IMR-90 (cell line): ENCODE measurements around the gene FOSL1. TPM values are rescaled to one million over a fixed set of nuclear protein-coding genes. Genes with fewer than 3 reads are reported as not detected.

Source experiments
- ATAC-seq: fragments of 200-7000 bp; cut with Tn5 transposase; 2 replicates; pipeline ENCODE4 v1.9.1; 2020; ENCODE audit warnings: low read depth, mild to moderate bottlenecking, moderate library complexity
- BruUV-seq: library from RNA; stranded (reverse); fragments of 400-500 nt; replicated peaks from 2 replicates; lab custom pipeline; 2021; lab: Mats Ljungman, UMichigan
- CTCF ChIA-PET: fragments of 300-600 bp; formaldehyde crosslinking; extraction: SDS; loops from one replicate; lab custom pipeline; 2021; ENCODE audit warnings: antibody characterized with exemption; lab: Yijun Ruan, JAX
- POLR2A ChIA-PET: fragments of 300-600 bp; sonication (Branson Sonifier 250); formaldehyde crosslinking; loops from one replicate; lab custom pipeline; 2022; ENCODE audit warnings: antibody characterized with exemption; ENCODE audit not compliant: unreplicated experiment; lab: Charles Lee
- DNase-seq: peaks from one replicate; pipeline ENCODE4 v3.0.0; 2013
- H2AFZ ChIP-seq: replicated peaks from 2 replicates; pipeline ENCODE3; 2013; ENCODE audit warnings: low read length, mild to moderate bottlenecking; ENCODE audit not compliant: poor library complexity
- H2AK5ac ChIP-seq: 2 replicates; pipeline ENCODE4 v1.6.1; 2013; ENCODE audit warnings: low read depth, low read length, inconsistent platforms
- H2AK9ac ChIP-seq: replicated peaks from 2 replicates; pipeline ENCODE3; 2013; ENCODE audit warnings: mild to moderate bottlenecking, low read depth, low read length, moderate library complexity; ENCODE audit not compliant: poor library complexity
- H2BK120ac ChIP-seq: 2 replicates; pipeline ENCODE4 v1.6.1; 2013; ENCODE audit warnings: low read depth, low read length, inconsistent platforms
- H2BK15ac ChIP-seq: 3 replicates; pipeline ENCODE4 v1.6.1; 2013; ENCODE audit warnings: low read depth, low read length, inconsistent platforms
- H2BK20ac ChIP-seq: 2 replicates; pipeline ENCODE4 v1.6.1; 2013; ENCODE audit warnings: low read depth, mild to moderate bottlenecking, inconsistent platforms, low read length, moderate library complexity
- H2BK5ac ChIP-seq: 2 replicates; pipeline ENCODE4 v1.6.1; 2013; ENCODE audit warnings: mild to moderate bottlenecking, low read depth, low read length, inconsistent platforms; ENCODE audit not compliant: poor library complexity, severe bottlenecking
- H3K14ac ChIP-seq: replicated peaks from 2 replicates; pipeline ENCODE4 v1.6.1; 2013; ENCODE audit warnings: low read depth, low read length, inconsistent platforms
- H3K18ac ChIP-seq: 2 replicates; pipeline ENCODE4 v1.6.1; 2013; ENCODE audit warnings: low read depth, low read length, control low read depth
- H3K23ac ChIP-seq: 2 replicates; pipeline ENCODE4 v1.6.1; 2013; ENCODE audit warnings: low read depth, low read length, inconsistent platforms
- H3K27ac ChIP-seq: 2 replicates; pipeline ENCODE4 v1.5.1; 2013; ENCODE audit warnings: mild to moderate bottlenecking, control low read depth, low read length; ENCODE audit not compliant: insufficient read depth
- H3K27me3 ChIP-seq: 2 replicates; pipeline ENCODE4 v1.6.1; 2013; ENCODE audit warnings: low read length; ENCODE audit not compliant: control insufficient read depth, insufficient read depth
- H3K36me3 ChIP-seq: 2 replicates; pipeline ENCODE4 v1.6.1; 2013; ENCODE audit warnings: low read length, mixed read lengths; ENCODE audit not compliant: control insufficient read depth, insufficient read depth
- H3K4ac ChIP-seq: 2 replicates; pipeline ENCODE4 v1.6.1; 2013; ENCODE audit warnings: low read depth, low read length, inconsistent platforms
- H3K4me1 ChIP-seq: 2 replicates; pipeline ENCODE4 v1.6.1; 2013; ENCODE audit warnings: low read length, mixed read lengths; ENCODE audit not compliant: control insufficient read depth, insufficient read depth
- H3K4me2 ChIP-seq: 2 replicates; pipeline ENCODE4 v1.6.1; 2013; ENCODE audit warnings: low read depth, mild to moderate bottlenecking, control low read depth, low read length, moderate library complexity
- H3K4me3 ChIP-seq: 2 replicates; pipeline ENCODE4 v1.5.1; 2013; ENCODE audit warnings: low read depth, mild to moderate bottlenecking, control low read depth, low read length, moderate library complexity; ENCODE audit not compliant: insufficient read depth
- H3K56ac ChIP-seq: 2 replicates; pipeline ENCODE4 v1.6.1; 2013; ENCODE audit warnings: low read length, inconsistent platforms; ENCODE audit not compliant: insufficient read depth; ENCODE audit errors: extremely low read depth
- H3K79me1 ChIP-seq, 2 experiments: 2 replicates each; pipeline ENCODE4 v1.6.1; 2013; ENCODE audit warnings: low read length in 2 of 2, inconsistent platforms in 1 of 2, low read depth in 1 of 2
- H3K9ac ChIP-seq: 2 replicates; pipeline ENCODE4 v1.6.1; 2013; ENCODE audit warnings: low read depth, low read length, control low read depth
- H3K9me1 ChIP-seq: 2 replicates; pipeline ENCODE4 v1.6.1; 2013; ENCODE audit warnings: low read length, inconsistent platforms; ENCODE audit not compliant: insufficient read depth
- H3K9me3 ChIP-seq: 2 replicates; pipeline ENCODE4 v1.6.1; 2013; ENCODE audit warnings: low read length; ENCODE audit not compliant: control insufficient read depth, insufficient read depth
- H4K20me1 ChIP-seq: 2 replicates; pipeline ENCODE4 v1.6.1; 2013; ENCODE audit warnings: low read length, inconsistent platforms; ENCODE audit not compliant: insufficient read depth
- H4K5ac ChIP-seq: 2 replicates; pipeline ENCODE4 v1.6.1; 2013; ENCODE audit warnings: mild to moderate bottlenecking, low read depth, low read length, control low read depth
- H4K8ac ChIP-seq, 2 experiments: 2 replicates each; pipeline ENCODE4 v1.6.1; 2013; ENCODE audit warnings: low read depth in 2 of 2, low read length in 2 of 2, control low read depth in 1 of 2, inconsistent platforms in 1 of 2
- H4K91ac ChIP-seq: 2 replicates; pipeline ENCODE4 v1.6.1; 2013; ENCODE audit warnings: low read depth, low read length, inconsistent platforms; ENCODE audit not compliant: insufficient read depth
- BHLHE40 ChIP-seq: fragments of 150-350 bp; IDR thresholded peaks from 2 replicates; pipeline ENCODE4 v1.6.1; 2016; ENCODE audit warnings: mild to moderate bottlenecking, low read depth, low read length
- CEBPB ChIP-seq: IDR thresholded peaks from 2 replicates; pipeline ENCODE4 v1.6.1; 2012; ENCODE audit warnings: low read depth, low read length, improper control_type of control experiment
- POLR2A ChIP-seq: IDR thresholded peaks from 2 replicates; pipeline ENCODE4 v1.6.1; 2012; ENCODE audit warnings: mild to moderate bottlenecking, low read depth, low read length
- WGBS, 2 experiments: methylation state at CpG; one replicate each; pipeline versions ENCODE4 v1.1.5 to v1.1.7; 2013; ENCODE audit warnings: missing lambda C conversion rate in 2 of 2; ENCODE audit not compliant: insufficient read length in 1 of 2; ENCODE audit errors: extremely low coverage in 2 of 2; 5-methylcytosine and 5-hydroxymethylcytosine counted together
- dilution Hi-C: fragments of 300-500 bp; cut with HindIII; formaldehyde crosslinking; loops from one replicate; pipeline ENCODE4 v1.14.3; 2018; ENCODE audit warnings: low sequenced_read_pairs; ENCODE audit not compliant: unreplicated experiment
- in situ Hi-C: fragments of 300-500 bp; cut with MboI; formaldehyde crosslinking; loops from 3 replicates; pipeline ENCODE4 v1.14.3; 2019; ENCODE audit warnings: low sequenced_read_pairs, inconsistent platforms, mixed read lengths
- intact Hi-C: fragments of 100-400 bp; cut with micrococcal nuclease; formaldehyde crosslinking; loops from 2 replicates; pipeline ENCODE4 v1.10.0; 2022
- polyA plus RNA-seq, 3 experiments: library from polyadenylated mRNA; depleted of rRNA; stranded (reverse); fragments of >200 nt; gene quantifications; 2 replicates each; pipeline ENCODE4 v1.2.3, GENCODE V29; 2012; ENCODE audit warnings: low replicate concordance in 1 of 3
- total RNA-seq: library from RNA; depleted of rRNA; stranded (reverse); fragments of >200 nt; gene quantifications from 2 replicates; pipeline ENCODE4 v1.2.3, GENCODE V29; 2012
- TF ChIP-seq, protein P1 (sequence below): fragments of 150-350 bp; IDR thresholded peaks from 2 replicates; pipeline ENCODE4 v1.6.1; 2017; ENCODE audit warnings: mild to moderate bottlenecking, antibody characterized with exemption, low read length, low read depth

FOSL1 gene
- total and polyA plus RNA-seq, 2 of the 4 experiments (the other 2 are of a cell fraction): 17.2 to 107 TPM

DNA sequence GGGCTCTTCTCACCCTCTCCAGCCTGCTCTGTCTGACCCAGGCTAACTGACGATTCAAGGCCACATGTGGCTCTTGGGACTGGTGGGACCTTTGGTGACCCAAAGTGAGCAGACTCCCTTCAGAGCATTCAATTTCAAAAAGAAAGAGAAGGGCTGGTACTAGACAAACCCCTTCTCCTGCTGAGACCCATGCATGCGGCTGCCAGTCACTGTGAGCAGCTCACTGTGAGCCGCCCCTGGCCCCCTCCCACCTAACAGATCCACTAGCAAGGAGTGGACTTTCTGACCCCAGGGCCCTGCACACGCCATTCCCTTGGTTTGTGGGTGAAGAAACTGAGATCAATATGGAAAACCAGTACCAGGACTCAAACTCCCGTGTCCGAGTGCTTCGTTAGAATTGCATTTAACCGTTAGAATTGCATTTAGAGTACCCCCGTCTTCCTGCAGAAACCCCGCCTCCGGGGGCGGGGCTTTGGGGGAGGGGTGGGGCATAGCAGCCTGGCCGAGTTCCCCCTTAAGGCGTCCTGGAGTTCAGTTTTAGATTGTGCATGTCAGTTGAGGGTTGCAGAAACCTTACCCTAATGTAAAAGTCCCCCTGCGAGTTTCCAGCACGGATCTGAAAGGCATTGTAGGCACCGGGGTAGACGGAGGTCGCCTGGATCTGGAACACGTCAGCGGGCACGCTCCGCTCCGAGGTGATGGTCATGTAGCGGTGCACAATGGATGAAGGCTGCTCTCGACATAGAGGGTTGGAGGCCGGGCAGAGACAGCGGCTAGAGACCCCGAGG lies 32.7 kb downstream of the FOSL1 start:
- peaks cover 14% of the 10 kb centered on the region; the same call in 1 of the 2 replicates for H3K4me1 ChIP-seq
- H2BK120ac ChIP-seq: no peak overlapping the region
- peaks cover 51% of the 10 kb centered on the region for H4K20me1 ChIP-seq
- 71% methylated on average over 13 of the region's 29 CpGs; no CpG with 5 or more reads in 1 of the 2 experiments for WGBS, 2 experiments
- H2BK5ac ChIP-seq: no peak overlapping the region
- in situ Hi-C loops (no loop called here), intact Hi-C loops (no loop called here), dilution Hi-C loops (no loop called here)
- TF ChIP-seq POLR2A (no peak), CEBPB (no peak), BHLHE40 (no peak)
- TF ChIP-seq, protein P1, sequence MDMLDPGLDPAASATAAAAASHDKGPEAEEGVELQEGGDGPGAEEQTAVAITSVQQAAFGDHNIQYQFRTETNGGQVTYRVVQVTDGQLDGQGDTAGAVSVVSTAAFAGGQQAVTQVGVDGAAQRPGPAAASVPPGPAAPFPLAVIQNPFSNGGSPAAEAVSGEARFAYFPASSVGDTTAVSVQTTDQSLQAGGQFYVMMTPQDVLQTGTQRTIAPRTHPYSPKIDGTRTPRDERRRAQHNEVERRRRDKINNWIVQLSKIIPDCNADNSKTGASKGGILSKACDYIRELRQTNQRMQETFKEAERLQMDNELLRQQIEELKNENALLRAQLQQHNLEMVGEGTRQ: no peak
- no peak overlapping the region for H4K91ac ChIP-seq
- no peak overlapping the region for H2BK15ac ChIP-seq
- H4K5ac ChIP-seq: no peak overlapping the region
- H3K27ac ChIP-seq: no peak overlapping the region
- H2AK9ac ChIP-seq: no peak overlapping the region
- 0 out of 2 replicates have a peak, but pooled peaks cover 5% of the 10 kb centered on the region for H3K9me1 ChIP-seq
- no peak overlapping the region for H3K14ac ChIP-seq
- no peak for DNase-seq
- H3K4me3 ChIP-seq: no peak overlapping the region
- H3K23ac ChIP-seq: no peak overlapping the region
- no peak overlapping the region for H3K18ac ChIP-seq
- BruUV-seq: no TSS peak
- no peaks in the 10 kb centered on the region for H3K27me3 ChIP-seq
- ATAC-seq: no peak
- H4K8ac ChIP-seq: no peak overlapping the region
- no peak overlapping the region for H2AFZ ChIP-seq
- H3K79me1 ChIP-seq: peaks cover 18 to 86% of the 10 kb centered on the region in 2 experiments
- no peak overlapping the region for H2BK20ac ChIP-seq
- H3K4me2 ChIP-seq: no peak overlapping the region
- no peak overlapping the region for H3K9ac ChIP-seq
- peaks cover 84% of the 10 kb centered on the region for H3K36me3 ChIP-seq
- no peak overlapping the region for H2AK5ac ChIP-seq
- CTCF ChIA-PET: interaction anchor here (1.3 kb wide), 1 partner anchor 21 kb away, joined by 3 read pairs; the partner anchor contains the start of gene FIBP
- no peak overlapping the region for H3K4ac ChIP-seq
- no peaks in the 10 kb centered on the region for H3K9me3 ChIP-seq
- no peak overlapping the region for H3K56ac ChIP-seq
- POLR2A ChIA-PET: no interaction called here
